ENCODE data around the gene ZGRF1. TPM values are rescaled to one million over a fixed set of nuclear protein-coding genes. Genes with fewer than 3 reads are reported as not detected.
"Not testable (repeated sequence)": the region's sequence is repeated elsewhere in the genome, so short reads cannot be mapped to it uniquely, and the experiment has no call there.

ZGRF1 gene
- total RNA-seq, 3 donors from 2014 or later (not counting 1 experiment from before 2014, with no cell fraction given): 13.0 to 25.9 (median 20.0) TPM

DNA sequence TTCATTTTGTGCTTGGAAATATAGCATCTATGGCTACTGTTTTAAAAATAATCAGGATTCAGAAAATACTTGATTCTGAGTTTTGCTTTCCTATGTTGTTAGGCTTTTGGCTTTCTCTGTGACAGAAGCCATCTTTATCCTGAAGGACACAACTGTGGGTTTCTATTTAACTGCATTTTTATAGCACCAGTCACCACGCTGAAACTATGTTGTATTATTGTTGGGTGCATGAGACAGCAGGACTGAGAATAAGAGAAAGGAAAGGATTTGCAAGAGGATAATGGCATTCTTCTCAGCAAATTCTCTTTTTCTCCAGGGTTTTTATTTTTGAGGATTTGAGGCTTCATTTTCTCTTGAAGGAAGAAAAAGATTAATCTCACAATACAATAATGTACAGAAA lies 110.6 kb downstream of the ZGRF1 start:
- WGBS (ENCODE audit: insufficient coverage): no CpG with 5 or more reads among the region's 1 CpG
- peaks cover 24% of the 10 kb centered on the region for H3K27me3 ChIP-seq (ENCODE audit: control insufficient read depth, insufficient read depth, low read length)

DNA sequence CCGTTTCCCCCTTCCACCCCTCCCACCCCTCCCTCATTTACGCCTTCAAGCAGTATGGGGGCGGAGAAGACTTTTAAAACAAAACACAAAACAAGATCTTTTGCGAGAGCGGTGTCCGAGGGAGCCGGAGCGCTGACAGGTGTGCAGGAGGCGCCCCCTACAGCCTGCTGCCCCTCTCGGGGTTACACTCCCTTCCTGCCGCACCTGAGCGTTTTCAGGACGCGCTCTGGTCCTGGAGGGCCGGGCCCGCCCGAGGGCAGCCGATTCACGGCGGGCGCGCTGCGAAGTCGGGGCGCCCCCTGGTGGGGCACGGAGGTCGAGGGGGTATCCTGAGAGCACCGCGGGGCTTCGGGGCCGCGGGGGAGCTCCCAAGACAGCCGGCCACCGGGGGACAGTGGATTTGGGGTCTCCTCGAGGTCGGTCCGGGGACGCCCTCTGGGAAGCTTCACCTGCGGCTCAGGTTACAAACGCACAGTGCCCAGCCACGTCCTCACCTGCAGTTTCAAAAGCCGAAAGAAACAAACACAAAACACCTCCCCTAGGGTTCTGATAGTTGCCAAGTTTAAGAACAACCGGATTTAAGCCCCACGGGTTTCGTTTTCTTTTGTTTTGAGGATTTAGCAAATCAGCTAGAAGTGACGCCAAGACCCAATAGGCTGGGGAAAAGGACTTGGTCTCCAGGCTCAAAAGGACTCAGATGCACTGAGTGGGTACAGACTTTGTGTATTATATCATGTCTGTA lies 112.8 kb downstream of the ZGRF1 start:
- Mint-ChIP-seq H3K4me3 (peak overlapping the region; percentile 93), H3K27ac (no peak overlapping the region), H3K4me1 (peaks cover 14 to 26% of the 10 kb centered on the region in 2 donors), H3K9me3 (no peaks in the 10 kb centered on the region), H3K36me3 (peaks cover 13% of the 10 kb centered on the region), H3K27me3 (ENCODE audit: low read depth in 2 of 2) (peaks cover 48 to 72% of the 10 kb centered on the region in 2 donors)
- WGBS (ENCODE audit: insufficient coverage): 2% methylated on average over 44 of the region's 46 CpGs
- Histone ChIP-seq H3K27me3 (ENCODE audit: control insufficient read depth, insufficient read depth, low read length) (peaks cover 44% of the 10 kb centered on the region), H3K4me1 (ENCODE audit: control insufficient read depth, insufficient read depth, low read length) (peaks cover 33% of the 10 kb centered on the region), H3K27ac (ENCODE audit: low read length) (no peak overlapping the region), H3K4me3 (ENCODE audit: low read length) (peak overlapping the region; percentile 9), H3K9me3 (ENCODE audit: control insufficient read depth, insufficient read depth, low read length) (peaks cover 7% of the 10 kb centered on the region), H3K36me3 (ENCODE audit: control insufficient read depth, insufficient read depth, low read length) (no peaks in the 10 kb centered on the region)
- peak; percentile 85 to 91 (median 87) for ATAC-seq
- peak; percentile 58 to 81 for DNase-seq
- intact Hi-C loops (cut with micrococcal nuclease): loop anchor here (1.0 to 10.0 kb wide), 3 partner anchors 201 to 425 kb away; partner anchors contain the start of gene AP1AR
- TF ChIP-seq, protein P1, sequence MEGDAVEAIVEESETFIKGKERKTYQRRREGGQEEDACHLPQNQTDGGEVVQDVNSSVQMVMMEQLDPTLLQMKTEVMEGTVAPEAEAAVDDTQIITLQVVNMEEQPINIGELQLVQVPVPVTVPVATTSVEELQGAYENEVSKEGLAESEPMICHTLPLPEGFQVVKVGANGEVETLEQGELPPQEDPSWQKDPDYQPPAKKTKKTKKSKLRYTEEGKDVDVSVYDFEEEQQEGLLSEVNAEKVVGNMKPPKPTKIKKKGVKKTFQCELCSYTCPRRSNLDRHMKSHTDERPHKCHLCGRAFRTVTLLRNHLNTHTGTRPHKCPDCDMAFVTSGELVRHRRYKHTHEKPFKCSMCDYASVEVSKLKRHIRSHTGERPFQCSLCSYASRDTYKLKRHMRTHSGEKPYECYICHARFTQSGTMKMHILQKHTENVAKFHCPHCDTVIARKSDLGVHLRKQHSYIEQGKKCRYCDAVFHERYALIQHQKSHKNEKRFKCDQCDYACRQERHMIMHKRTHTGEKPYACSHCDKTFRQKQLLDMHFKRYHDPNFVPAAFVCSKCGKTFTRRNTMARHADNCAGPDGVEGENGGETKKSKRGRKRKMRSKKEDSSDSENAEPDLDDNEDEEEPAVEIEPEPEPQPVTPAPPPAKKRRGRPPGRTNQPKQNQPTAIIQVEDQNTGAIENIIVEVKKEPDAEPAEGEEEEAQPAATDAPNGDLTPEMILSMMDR (IDR thresholded peaks at IDR 0.05): peak; percentile 75

More for the DNA sequence above, 110.6 kb downstream of the ZGRF1 start:
- no peaks in the 10 kb centered on the region for H3K9me3 ChIP-seq (ENCODE audit: control insufficient read depth, insufficient read depth, low read length)
- no peak for ATAC-seq
- TF ChIP-seq, protein P1 (IDR thresholded peaks at IDR 0.05): no peak
- no peaks in the 10 kb centered on the region for H3K36me3 ChIP-seq (ENCODE audit: control insufficient read depth, insufficient read depth, low read length)
- no peaks in the 10 kb centered on the region for H3K9me3 Mint-ChIP-seq
- intact Hi-C loops (cut with micrococcal nuclease): loop anchor here (10.0 kb wide), 1 partner anchor 291 kb away; the partner anchor contains the start of gene AP1AR
- no peak overlapping the region for H3K4me3 Mint-ChIP-seq
- H3K27me3 Mint-ChIP-seq (ENCODE audit: low read depth in 2 of 2): peaks cover 37 to 69% of the 10 kb centered on the region in 2 donors
- no peaks in the 10 kb centered on the region for H3K36me3 Mint-ChIP-seq
- peaks cover 24% of the 10 kb centered on the region for H3K4me1 ChIP-seq (ENCODE audit: control insufficient read depth, insufficient read depth, low read length)
- H3K4me3 ChIP-seq (ENCODE audit: low read length): no peak overlapping the region
- peaks cover 14 to 16% of the 10 kb centered on the region in 2 donors for H3K4me1 Mint-ChIP-seq
- no peak for DNase-seq
- no peak overlapping the region for H3K27ac ChIP-seq (ENCODE audit: low read length)
- no peak overlapping the region for H3K27ac Mint-ChIP-seq

DNA sequence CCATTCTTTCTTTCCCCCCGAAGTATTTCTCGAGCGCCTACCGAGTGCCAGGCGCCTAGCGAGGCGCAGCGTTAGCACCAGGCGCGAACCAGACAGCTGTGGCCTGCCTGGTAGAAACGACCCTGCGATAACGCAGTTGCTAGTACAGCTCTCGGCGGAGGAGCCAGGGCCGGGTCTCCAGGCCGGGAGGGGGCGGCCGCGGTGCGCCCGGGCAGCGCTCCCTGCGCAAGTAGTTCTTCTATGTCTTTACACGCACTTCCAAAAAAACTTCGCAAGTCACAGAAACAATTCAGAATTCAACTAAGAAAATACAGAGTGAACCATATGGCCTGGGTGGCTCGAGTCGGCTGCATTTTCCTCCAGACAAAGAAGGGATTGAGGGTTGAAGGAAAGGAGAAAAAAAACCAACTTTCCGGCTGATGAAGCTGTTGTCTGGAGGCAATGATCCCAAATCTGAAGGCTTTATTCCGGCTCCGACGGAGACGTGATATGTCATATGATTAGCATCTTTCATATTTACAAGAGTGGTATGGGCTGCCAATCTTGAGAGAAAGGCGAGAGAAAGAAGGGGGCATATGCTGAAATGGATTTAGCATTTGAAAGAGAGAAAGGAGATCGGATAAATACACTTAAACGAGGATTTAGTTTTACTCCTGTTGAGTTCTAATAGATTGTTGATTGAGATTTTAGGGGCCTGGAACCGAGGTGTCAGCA lies 113.5 kb downstream of the ZGRF1 start:
- Histone ChIP-seq H3K4me1 (ENCODE audit: control insufficient read depth, insufficient read depth, low read length) (peaks cover 33% of the 10 kb centered on the region), H3K36me3 (ENCODE audit: control insufficient read depth, insufficient read depth, low read length) (no peaks in the 10 kb centered on the region), H3K27ac (ENCODE audit: low read length) (no peak overlapping the region), H3K4me3 (ENCODE audit: low read length) (peak overlapping the region; percentile 9), H3K9me3 (ENCODE audit: control insufficient read depth, insufficient read depth, low read length) (peaks cover 7% of the 10 kb centered on the region), H3K27me3 (ENCODE audit: control insufficient read depth, insufficient read depth, low read length) (peaks cover 52% of the 10 kb centered on the region)
- no peaks in the 10 kb centered on the region for H3K9me3 Mint-ChIP-seq
- peaks cover 15% of the 10 kb centered on the region for H3K36me3 Mint-ChIP-seq
- peak overlapping the region; percentile 93 for H3K4me3 Mint-ChIP-seq
- intact Hi-C loops (cut with micrococcal nuclease): loop anchor here (1.0 to 10.0 kb wide), 3 partner anchors 200 to 424 kb away; partner anchors contain the start of gene AP1AR
- WGBS (ENCODE audit: insufficient coverage): 6% methylated on average over 36 of the region's 37 CpGs
- peaks cover 14 to 28% of the 10 kb centered on the region in 2 donors for H3K4me1 Mint-ChIP-seq
- ATAC-seq: peak; percentile 36 to 64 (median 52)
- H3K27me3 Mint-ChIP-seq (ENCODE audit: low read depth in 2 of 2): peaks cover 55 to 78% of the 10 kb centered on the region in 2 donors
- no peak overlapping the region for H3K27ac Mint-ChIP-seq
- peak in 1 of 2 donors; percentile 66 for DNase-seq
- TF ChIP-seq, protein P1 (IDR thresholded peaks at IDR 0.05): no peak

DNA sequence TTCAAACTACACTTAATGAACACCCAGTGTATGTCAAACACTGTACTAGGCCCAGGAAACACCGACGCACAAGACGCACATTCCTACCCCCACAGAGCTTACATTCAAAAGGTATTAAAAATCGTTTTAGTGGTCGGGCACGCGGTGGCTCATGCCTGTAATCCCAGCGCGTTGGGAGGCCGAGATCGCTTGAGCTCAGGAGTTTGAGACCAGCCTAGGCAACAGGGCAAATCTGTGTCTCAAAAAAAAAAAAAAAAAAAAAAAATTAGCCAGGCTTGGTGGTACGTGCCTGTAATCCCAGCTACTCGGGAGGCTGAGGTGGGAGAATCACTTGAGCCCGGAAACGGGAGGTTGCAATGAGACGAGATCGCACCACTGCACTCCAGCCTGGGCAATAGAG lies 114.3 kb downstream of the ZGRF1 start:
- H3K4me1 ChIP-seq (ENCODE audit: control insufficient read depth, insufficient read depth, low read length): peaks cover 34% of the 10 kb centered on the region
- not testable (repeated sequence) for DNase-seq; H3K9me3 ChIP-seq (ENCODE audit: control insufficient read depth, insufficient read depth, low read length); H3K9me3 Mint-ChIP-seq; H3K27ac ChIP-seq (ENCODE audit: low read length); H3K36me3 ChIP-seq (ENCODE audit: control insufficient read depth, insufficient read depth, low read length); ATAC-seq; H3K27ac Mint-ChIP-seq; H3K4me3 ChIP-seq (ENCODE audit: low read length)
- WGBS (ENCODE audit: insufficient coverage): 11% methylated on average over 17 of the region's 17 CpGs
- Mint-ChIP-seq H3K36me3 (peaks cover 15% of the 10 kb centered on the region), H3K4me3 (peak overlapping the region; percentile 93), H3K27me3 (ENCODE audit: low read depth in 2 of 2) (peaks cover 63 to 85% of the 10 kb centered on the region in 2 donors), H3K4me1 (peaks cover 22 to 35% of the 10 kb centered on the region in 2 donors)
- peaks cover 59% of the 10 kb centered on the region for H3K27me3 ChIP-seq (ENCODE audit: control insufficient read depth, insufficient read depth, low read length)
- intact Hi-C loops (cut with micrococcal nuclease): loop anchor here (2.0 to 10.0 kb wide), 2 partner anchors 200 to 288 kb away; partner anchors contain the start of gene AP1AR
